Ureter (tissue), 1 donor: Measurements from ENCODE around the gene PDE4DIP. TPM values are rescaled to one million over a fixed set of nuclear protein-coding genes. Genes with fewer than 3 reads are reported as not detected.
"Not testable (repeated sequence)": the region's sequence is repeated elsewhere in the genome, so short reads cannot be mapped to it uniquely, and the experiment has no call there.

Experiments used
- DNase-seq: peaks from one replicate; pipeline ENCODE4 v3.0.0-alpha.2; 2020; ENCODE audit warnings: low spot score
- total RNA-seq: library from RNA; stranded (reverse); gene quantifications from one replicate; pipeline ENCODE4 v1.2.4, GENCODE V29; 2023
- donor health status: DM: yes; HTN: yes; CAD: no.

The PDE4DIP gene
- 46.2 TPM for total RNA-seq

DNA sequence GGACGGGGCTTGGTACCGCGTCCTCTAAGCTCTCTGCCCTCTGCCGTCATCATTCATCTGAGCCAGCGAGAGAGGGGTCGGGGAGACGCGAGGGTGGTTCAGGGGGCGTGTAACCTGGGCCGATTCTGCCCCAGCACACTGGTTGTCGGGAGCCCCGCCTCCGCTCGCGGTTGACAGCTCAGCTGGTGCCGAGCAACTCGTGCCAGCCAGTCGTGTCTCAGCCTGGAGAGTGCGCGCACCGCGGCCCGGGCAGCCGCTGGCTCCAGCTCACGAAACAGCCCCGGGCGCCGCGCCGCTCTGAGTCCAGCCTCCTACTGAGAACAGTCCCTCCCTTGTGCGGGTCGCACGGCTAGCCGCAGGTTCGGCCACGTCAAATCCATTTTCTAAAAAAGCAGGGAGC is at the start of gene PDE4DIP:
TSS of gene PDE4DIP (plus strand) at position 209 of the 400 bp plus-strand sequence. CDS start 347 bp downstream, outside the sequence.
- peak; percentile 40 for DNase-seq

DNA sequence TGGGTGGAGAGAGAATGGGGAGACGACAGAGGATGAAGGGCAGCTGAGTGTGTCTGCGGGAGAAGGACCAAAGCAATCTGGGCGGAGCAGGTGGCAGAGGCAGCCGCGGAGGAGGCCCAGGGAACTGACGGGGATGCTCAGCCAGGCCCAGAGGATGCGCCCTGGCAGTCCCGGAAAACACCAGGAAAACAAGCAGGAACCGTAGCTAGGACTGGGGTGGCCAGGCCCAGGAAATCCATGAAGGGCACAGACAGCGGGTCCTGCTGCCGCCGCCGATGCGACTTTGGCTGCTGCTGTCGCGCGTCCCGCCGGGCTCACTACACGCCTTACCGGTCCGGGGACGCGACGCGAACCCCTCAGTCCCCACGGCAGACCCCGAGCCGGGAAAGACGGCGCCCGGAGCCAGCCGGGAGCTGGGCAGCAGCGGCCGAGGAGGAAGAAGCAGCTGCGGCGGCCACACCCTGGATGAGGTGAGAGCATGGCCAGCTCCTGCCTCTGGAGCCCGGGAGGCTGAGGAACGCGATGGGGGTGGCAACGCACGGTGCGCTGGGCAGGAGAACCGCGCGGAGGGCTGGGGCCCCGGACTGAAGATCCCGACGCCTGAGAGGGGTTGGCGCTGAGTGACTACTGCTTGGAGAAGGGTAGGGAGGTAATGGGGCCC is 35.8 kb upstream of the PDE4DIP start:
- DNase-seq: not testable (repeated sequence)

DNA sequence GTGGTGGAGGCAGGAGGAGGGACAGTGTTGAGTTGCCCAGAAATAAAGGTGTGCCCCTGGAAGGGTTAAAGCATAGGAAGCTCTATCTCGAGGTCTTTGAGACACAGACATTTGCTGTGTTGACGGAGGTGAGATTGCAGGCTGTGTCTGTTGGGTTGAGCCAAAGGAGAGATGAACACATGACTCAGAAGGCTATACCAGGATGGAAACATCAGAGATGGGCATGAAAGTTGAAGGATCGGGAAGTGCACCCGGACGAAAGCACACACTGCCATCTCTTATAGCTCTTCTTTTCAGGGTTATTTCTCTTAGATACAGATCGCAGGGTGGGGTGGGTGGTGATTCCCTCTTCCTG is 35.3 kb upstream of the PDE4DIP start:
- not testable (repeated sequence) for DNase-seq

DNA sequence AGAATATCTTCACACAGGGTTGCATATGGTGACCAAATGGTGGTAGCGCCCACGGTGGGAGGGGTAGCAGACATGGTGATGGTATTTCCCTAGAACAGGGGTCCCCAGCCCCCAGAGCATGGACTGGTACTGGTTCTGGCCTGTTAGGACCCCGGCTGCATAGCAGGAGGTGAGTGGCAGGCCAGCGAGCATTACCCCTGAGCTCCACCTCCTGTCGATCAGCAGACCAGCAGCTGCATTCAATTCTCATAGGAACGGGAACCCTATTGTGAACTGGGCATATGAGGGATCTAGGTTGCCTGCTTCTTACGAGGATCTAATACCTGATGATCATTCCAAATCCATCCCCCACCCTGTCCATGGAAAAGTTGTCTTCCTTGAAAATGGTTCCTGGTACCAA is 22.0 kb upstream of the PDE4DIP start:
- DNase-seq: not testable (repeated sequence)

DNA sequence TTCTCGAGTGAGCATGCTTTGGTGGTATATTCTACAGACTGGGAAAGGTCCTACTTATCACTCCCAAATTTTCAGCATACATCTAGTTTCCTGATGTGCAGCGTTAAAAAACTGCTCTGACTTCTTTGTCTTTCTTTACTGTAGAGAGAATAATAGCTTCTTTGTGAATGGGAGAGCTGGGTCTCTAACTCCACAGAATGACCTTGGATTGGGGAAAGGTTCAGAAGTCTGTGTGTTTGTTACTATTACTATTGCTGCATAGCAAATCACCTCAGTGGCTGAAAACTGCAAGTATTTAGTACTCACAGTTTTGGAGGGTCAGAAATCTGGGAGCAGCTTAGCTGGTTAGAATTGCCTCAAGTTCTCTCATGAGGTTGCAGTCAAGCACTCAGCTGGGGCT is 20.4 kb upstream of the PDE4DIP start:
- DNase-seq: not testable (repeated sequence)

GRCh38 chr1:148825029-148825428 is 19.2 kb upstream of the PDE4DIP start:
- not testable (repeated sequence) for DNase-seq

GRCh38 chr1:148828531-148828930 is 15.7 kb upstream of the PDE4DIP start:
- not testable (repeated sequence) for DNase-seq

DNA sequence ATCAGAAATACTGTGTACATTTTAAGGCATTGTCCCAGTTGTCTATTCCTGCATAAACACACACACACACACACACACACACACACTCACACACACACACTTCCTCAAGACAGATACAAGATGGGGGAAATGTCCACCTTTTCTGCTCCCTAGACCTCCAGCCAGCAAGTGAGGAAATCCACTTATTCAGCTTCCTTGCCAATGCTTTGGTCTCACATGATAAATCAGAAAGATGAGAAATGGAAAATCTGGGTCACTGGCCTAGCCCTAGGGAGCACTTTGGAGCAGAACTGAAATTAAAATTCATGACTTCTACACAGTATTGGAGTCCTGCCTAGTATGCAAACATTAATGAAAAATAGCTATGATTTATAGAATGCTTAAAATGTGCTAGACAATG is 15.3 kb upstream of the PDE4DIP start:
- not testable (repeated sequence) for DNase-seq

- DNase-seq: not testable (repeated sequence)
These were observed 14.9 kb upstream of the PDE4DIP start for GRCh38 chr1:148829365-148829764.

DNA sequence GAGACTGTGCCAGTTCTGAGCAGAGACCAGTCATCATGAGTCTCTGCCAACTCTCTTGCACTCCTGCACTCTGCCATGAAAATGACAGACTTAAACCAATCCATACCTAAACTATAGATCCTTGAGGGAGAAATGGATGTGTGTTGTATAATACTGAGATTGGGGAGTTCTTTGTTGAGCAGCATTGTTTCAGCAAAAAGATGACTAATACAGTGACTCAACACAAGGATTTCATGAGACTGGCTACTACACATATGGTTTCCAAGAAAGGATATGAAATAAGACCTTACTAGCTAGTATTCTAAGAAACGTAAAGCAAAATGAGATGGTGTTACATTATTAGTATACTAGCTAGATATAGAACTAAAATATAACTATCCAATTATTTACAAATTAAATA is 3.0 kb upstream of the PDE4DIP start:
- DNase-seq: not testable (repeated sequence)

- not testable (repeated sequence) for DNase-seq
These were observed 423 bp downstream of the PDE4DIP start for GRCh38 chr1:148844651-148845050.

DNA sequence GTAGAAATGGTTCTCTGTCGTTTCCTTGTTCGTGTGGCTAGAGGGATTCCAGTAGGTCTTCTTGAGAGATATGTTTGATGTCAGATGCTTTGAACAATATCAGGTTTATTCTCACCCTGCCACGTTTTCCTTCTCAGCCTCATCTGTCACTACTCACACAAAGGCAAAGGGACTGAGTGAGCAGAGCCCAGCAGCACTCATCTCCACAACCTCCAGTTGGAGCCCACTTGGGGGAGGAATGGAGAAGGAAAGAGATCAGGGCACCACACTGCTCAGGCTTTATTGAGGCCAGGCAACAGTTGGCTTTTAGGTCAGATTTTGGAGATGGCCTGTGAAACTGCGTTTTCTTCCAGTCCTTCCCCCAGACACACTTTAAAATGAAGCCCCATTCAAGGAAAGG is 840 bp downstream of the PDE4DIP start:
- DNase-seq: not testable (repeated sequence)

DNA sequence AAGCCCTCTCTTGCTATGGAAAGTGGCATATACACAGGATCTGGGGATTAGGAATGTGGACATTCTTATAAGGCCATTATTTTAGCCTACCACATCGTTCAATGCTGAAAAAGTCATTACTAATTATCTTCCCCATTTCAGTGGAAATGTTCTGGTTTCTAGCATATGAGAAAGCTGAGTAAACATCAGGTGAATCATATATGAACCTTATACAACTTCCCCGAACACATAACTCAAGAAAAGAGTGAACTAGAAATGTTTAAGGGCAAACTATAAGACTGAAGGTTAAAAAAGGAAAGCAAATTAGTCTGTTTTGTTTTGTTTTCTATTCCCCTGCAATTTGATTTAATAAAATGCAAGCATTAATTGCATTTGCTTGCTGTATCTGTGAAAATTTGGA is 6.1 kb downstream of the PDE4DIP start:
- not testable (repeated sequence) for DNase-seq

GRCh38 chr1:148850840-148851239 is 6.6 kb downstream of the PDE4DIP start:
- DNase-seq: not testable (repeated sequence)

DNA sequence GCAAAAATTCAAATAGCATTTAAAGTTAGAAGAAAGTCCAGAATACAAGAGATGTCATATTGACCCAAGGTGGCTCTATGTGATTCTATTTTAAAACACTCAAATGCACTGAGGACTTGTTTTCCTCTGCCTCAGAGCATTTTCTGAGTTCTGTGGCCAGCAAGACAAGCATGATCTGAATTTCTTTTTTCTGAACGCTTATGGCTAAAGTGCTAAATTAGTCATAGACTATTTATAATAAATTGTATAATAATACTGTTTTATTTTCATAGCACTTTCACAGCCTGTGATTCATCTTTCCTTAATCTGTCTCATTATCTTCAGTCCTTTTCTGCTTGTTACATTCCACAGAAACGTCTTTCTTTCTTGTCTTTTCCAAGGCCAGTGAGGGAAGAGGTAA is 7.5 kb downstream of the PDE4DIP start:
- DNase-seq: not testable (repeated sequence)

DNA sequence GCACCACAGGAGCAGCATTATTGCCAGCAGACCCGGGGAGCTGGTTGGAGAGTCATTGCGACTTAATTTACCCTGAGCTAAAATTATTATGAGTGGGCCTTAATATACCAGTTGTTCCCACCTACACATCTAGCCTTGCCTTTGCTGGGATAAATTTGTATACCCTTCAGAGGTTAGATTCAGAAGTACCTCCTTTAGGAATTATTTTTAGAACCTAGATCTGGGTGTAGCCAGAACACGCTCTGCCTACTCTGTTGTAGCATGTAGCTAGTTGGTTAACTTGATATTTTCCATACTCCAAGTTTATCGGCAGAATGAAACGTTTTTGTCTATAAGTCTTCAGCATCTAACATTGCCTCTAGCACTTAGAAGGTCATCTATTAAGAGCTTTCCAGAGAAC is 9.1 kb downstream of the PDE4DIP start:
- not testable (repeated sequence) for DNase-seq

GRCh38 chr1:148854063-148854462 is 9.8 kb downstream of the PDE4DIP start:
- not testable (repeated sequence) for DNase-seq

DNA sequence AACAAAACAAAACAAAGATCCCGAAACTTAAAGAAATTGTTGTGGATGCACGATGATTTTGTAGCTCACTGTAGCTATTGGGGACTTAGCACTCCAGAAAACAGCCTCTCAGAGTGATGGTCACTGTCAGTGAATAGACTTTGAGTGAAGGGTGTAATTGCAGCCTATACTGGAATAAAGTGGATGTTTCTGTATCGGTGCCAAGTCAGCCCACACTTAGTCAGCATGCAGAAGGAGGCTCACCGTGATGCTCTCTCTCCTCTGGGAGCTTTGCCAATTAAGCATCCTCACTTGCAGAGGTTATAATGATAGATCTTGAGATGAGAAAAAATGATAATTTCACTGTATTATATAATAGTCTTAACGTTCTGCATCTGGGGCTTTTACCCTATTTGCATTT is 11.1 kb downstream of the PDE4DIP start:
- not testable (repeated sequence) for DNase-seq

GRCh38 chr1:148860049-148860448 is 15.8 kb downstream of the PDE4DIP start:
- not testable (repeated sequence) for DNase-seq

GRCh38 chr1:148860579-148861259 is 16.5 kb downstream of the PDE4DIP start:
- not testable (repeated sequence) for DNase-seq

DNA sequence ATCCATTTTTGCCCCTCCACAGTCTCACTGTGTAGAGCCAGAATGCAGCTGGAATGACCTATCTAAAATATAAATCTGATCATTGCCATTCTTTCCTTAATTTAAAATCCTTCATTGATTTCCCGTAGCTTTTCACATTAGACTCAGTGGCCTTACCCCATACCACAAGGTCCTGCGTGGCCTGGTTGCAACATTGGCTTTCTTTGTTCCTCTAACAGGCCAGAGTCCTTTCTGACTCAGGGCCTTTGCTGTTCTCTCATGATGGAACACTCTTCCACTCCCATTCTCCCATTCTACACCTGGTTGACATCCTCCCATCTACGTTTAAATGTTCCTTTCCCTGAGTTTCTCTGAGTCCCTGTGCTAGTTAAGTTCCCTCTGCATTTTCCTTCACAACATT is 18.4 kb downstream of the PDE4DIP start:
- not testable (repeated sequence) for DNase-seq

- not testable (repeated sequence) for DNase-seq
These were observed 24.9 kb downstream of the PDE4DIP start for GRCh38 chr1:148868924-148869633.

DNA sequence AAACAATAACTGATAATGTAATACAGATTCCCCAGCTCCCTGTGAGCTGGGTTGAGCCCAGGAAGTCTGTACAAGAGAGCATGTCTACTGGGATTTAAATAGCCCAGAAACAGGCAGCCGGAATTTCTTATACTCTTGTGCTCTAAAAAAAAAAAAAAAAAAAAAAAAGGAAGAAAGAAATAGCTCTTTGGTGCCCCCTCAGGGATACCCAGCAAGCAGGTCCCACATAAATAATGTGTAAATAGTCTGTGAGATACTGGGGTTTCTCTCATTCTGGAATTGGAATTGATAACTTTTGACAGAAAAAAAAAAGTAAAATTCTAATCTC is 25.4 kb downstream of the PDE4DIP start:
- DNase-seq: not testable (repeated sequence)
